Measurements from ENCODE around the gene PIGP. TPM values are rescaled to one million over a fixed set of nuclear protein-coding genes. Genes with fewer than 3 reads are reported as not detected.
"Not testable (repeated sequence)": the region's sequence is repeated elsewhere in the genome, so short reads cannot be mapped to it uniquely, and the experiment has no call there.

PIGP gene
- 28.2 TPM for polyA plus RNA-seq (2013)

DNA sequence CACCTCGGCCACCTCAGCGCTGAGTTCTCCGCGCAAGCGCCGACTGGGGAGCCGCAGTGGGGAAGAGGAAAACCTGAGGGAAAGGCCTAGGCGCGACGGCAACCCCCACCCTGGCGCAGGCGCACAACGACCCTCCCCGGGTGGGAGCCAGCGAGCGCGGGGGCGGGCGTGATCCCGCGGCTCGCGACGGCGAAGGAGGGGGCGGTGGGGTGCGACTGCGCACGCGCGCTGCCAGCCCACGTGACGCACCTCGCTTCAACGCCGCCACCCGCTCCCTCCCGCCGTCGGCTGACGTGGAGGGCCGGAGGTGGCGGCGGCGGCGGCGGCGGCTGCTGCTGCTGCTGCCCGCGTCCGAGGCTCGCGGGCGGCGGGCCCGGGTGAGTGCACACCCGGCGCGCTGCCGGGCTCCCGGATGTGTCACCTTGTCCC lies at the start of gene PIGP, which contains the start of gene TTC3:
Gene PIGP (minus strand): TSS at position 84 of the 429 bp plus-strand sequence. CDS start 556 bp downstream, outside the sequence.
Gene TTC3 (plus strand): TSS at position 267 of the 429 bp plus-strand sequence. CDS start 14,004 bp downstream, outside the sequence.
- H3K27me3 ChIP-seq (replicated peaks in 2 of 5; ENCODE audit: control insufficient read depth in 4 of 5, insufficient read depth in 5 of 5, low read length in 4 of 5) = no peaks in the 10 kb centered on the region
- DNase-seq = peak; percentile 95 to 98 (median 97)
- ChIA-PET POLR2A (interaction anchor here (1.8 kb wide), 1 partner anchor 28 kb away, joined by 6 read pairs; no protein-coding TSS in a partner anchor), CTCF (no interaction called here)
- H3K4me3 ChIP-seq (ENCODE audit: control insufficient read depth in 1 of 7, extremely low read depth in 1 of 7, insufficient read depth in 4 of 7, low read depth in 2 of 7, low read length in 6 of 7) = peak within 1 kb of the TSS; percentile 74 to 97 (median 91)
- H3K9me3 ChIP-seq (ENCODE audit: control extremely low read depth in 1 of 5, control insufficient read depth in 4 of 5, insufficient read depth in 2 of 5, low read depth in 1 of 5, low read length in 4 of 5) = peaks cover 0 to 2% (median 0%) of the 10 kb centered on the region in 5 experiments
- peaks cover 0 to 10% (median 5%) of the 10 kb centered on the region in 4 experiments for H3K36me3 ChIP-seq (ENCODE audit: control insufficient read depth in 4 of 4, insufficient read depth in 4 of 4, low read length in 3 of 4)
- peak within 1 kb of the TSS; percentile 86 to 96 for H3K27ac ChIP-seq (ENCODE audit: insufficient read depth in 1 of 2, low read depth in 1 of 2, low read length in 2 of 2, poor library complexity in 1 of 2, severe bottlenecking in 2 of 2)
- 0% methylated on average over 29 of the region's 61 CpGs for WGBS (ENCODE audit: insufficient coverage)
- H3K4me1 ChIP-seq (ENCODE audit: control extremely low read depth in 1 of 4, control insufficient read depth in 4 of 4, insufficient read depth in 4 of 4, low read length in 3 of 4) = peaks cover 8 to 36% (median 25%) of the 10 kb centered on the region in 4 experiments

DNA sequence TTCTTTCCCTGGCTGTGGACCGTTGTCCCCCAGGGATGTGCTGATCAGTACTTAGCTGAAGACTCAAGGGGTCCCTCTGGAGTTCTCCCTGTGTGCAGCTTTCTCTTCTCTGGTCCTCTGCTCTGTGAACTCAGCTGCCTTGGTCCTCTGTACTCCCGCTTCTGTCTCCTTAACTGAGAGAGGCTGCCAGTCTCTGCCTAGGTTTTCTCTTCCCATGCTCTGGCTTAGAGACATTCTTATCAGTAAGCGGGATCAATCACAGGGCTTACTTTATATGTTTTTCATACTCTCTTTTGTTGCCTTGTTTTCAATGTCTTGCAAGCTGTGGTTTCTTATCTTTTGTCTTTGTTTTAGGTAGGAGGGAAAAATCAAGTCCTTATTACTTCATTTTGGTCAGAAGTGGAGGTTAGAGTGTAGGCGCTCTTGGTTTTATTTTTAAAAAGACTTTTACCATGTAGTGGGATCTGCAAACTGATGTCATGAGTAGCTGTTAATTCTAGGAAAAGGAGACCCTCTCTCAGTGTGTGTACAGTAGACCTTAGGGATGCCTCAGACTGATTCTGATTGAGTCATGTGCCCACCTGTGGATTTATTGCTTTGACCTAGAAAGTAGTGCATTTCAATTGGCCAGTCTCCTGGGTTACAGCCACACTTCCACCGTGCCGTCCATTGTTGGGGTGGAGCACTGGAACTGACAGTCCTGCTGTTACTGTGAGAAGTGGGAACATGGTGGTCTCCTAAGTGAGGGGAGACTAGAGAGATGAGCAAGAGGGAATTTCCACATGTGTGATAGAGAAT lies 46.7 kb upstream of the PIGP start:
- WGBS (ENCODE audit: insufficient coverage) = 90% methylated on average over 5 of the region's 6 CpGs
- Histone ChIP-seq H3K9me3 (ENCODE audit: control extremely low read depth in 1 of 5, control insufficient read depth in 4 of 5, insufficient read depth in 2 of 5, low read depth in 1 of 5, low read length in 4 of 5) (no peaks in the 10 kb centered on the region), H3K4me1 (ENCODE audit: control extremely low read depth in 1 of 4, control insufficient read depth in 4 of 4, insufficient read depth in 4 of 4, low read length in 3 of 4) (no peaks in the 10 kb centered on the region), H3K27ac (ENCODE audit: insufficient read depth in 1 of 2, low read depth in 1 of 2, low read length in 2 of 2, poor library complexity in 1 of 2, severe bottlenecking in 2 of 2) (no peak overlapping the region), H3K36me3 (ENCODE audit: control insufficient read depth in 4 of 4, insufficient read depth in 4 of 4, low read length in 3 of 4) (peaks cover 11 to 22% (median 11%) of the 10 kb centered on the region in 4 experiments), H3K4me3 (ENCODE audit: control insufficient read depth in 1 of 7, extremely low read depth in 1 of 7, insufficient read depth in 4 of 7, low read depth in 2 of 7, low read length in 6 of 7) (no peak overlapping the region), H3K27me3 (replicated peaks in 2 of 5; ENCODE audit: control insufficient read depth in 4 of 5, insufficient read depth in 5 of 5, low read length in 4 of 5) (no peaks in the 10 kb centered on the region)
- POLR2A ChIA-PET = no interaction called here
- no peak for DNase-seq
- CTCF ChIA-PET = interaction anchor here (0.8 to 0.9 kb wide), 2 partner anchors 79 to 143 kb away, joined by 4 read pairs; no protein-coding TSS in a partner anchor

DNA sequence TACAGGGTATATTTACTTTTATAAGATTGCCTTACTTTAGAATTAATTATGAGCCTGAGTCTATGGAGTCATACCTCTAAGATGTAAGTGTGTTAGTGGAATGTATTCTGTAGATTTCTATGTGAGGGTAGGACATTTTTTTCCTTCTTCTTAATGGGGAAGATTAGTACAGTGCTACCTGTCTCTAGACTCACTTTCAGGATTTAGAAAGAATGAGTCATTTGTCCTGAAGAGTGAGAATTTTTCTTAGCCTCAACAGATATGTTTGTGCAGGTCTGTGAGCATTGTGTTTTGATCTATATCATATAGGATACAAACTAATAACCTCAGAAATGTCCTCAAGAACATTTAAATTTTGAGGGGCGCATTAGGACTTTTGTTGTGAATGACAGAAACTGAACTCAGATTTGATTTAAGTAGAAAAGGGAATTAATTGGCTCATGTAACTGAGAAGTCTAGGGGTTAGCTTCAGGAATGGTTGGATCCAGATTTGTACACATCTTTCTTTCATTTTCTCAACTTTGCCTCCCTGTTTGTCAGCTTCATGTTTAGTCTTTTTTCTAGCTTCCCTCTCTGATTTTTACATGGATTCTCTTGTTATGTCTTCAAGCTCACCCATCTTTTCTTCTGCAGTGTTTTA lies 45.4 kb upstream of the PIGP start:
- no peak for DNase-seq
- ChIA-PET POLR2A (no interaction called here), CTCF (interaction anchor here (0.9 kb wide), 1 partner anchor 156 kb away, joined by 3 read pairs; no protein-coding TSS in a partner anchor)

DNA sequence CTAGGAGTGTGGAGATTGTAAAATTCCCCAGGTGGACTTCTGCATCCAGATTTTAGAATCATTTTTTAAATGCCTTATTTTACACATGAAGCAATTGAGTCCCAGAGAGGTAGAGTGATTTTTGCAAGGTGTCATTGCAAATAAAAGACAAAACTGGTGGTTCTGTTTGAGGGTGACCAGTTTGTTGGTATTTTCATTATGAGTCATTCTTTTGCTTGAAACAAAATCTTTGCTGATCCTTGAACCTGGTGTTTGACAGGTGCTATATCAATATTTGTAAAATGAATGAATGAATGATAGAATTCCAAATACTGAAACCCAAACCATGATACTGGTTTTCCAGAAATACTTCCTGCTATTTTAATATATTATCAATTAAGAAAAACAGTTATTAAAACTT lies 44.3 kb upstream of the PIGP start:
- ChIA-PET POLR2A (no interaction called here), CTCF (no interaction called here)
- DNase-seq = no peak
- H3K9me3 ChIP-seq (ENCODE audit: control extremely low read depth in 1 of 5, control insufficient read depth in 4 of 5, insufficient read depth in 2 of 5, low read depth in 1 of 5, low read length in 4 of 5) = no peaks in the 10 kb centered on the region
- peaks cover 5 to 12% (median 9%) of the 10 kb centered on the region in 4 experiments for H3K36me3 ChIP-seq (ENCODE audit: control insufficient read depth in 4 of 4, insufficient read depth in 4 of 4, low read length in 3 of 4)
- no peak overlapping the region for H3K27ac ChIP-seq (ENCODE audit: insufficient read depth in 1 of 2, low read depth in 1 of 2, low read length in 2 of 2, poor library complexity in 1 of 2, severe bottlenecking in 2 of 2)
- H3K27me3 ChIP-seq (replicated peaks in 2 of 5; ENCODE audit: control insufficient read depth in 4 of 5, insufficient read depth in 5 of 5, low read length in 4 of 5) = no peaks in the 10 kb centered on the region
- H3K4me3 ChIP-seq (ENCODE audit: control insufficient read depth in 1 of 7, extremely low read depth in 1 of 7, insufficient read depth in 4 of 7, low read depth in 2 of 7, low read length in 6 of 7) = no peak overlapping the region
- no peaks in the 10 kb centered on the region for H3K4me1 ChIP-seq (ENCODE audit: control extremely low read depth in 1 of 4, control insufficient read depth in 4 of 4, insufficient read depth in 4 of 4, low read length in 3 of 4)

More for the DNA sequence above, 45.4 kb upstream of the PIGP start:
- no peaks in the 10 kb centered on the region for H3K27me3 ChIP-seq (replicated peaks in 2 of 5; ENCODE audit: control insufficient read depth in 4 of 5, insufficient read depth in 5 of 5, low read length in 4 of 5)
- peaks cover 10 to 20% (median 11%) of the 10 kb centered on the region in 4 experiments for H3K36me3 ChIP-seq (ENCODE audit: control insufficient read depth in 4 of 4, insufficient read depth in 4 of 4, low read length in 3 of 4)
- H3K4me3 ChIP-seq (ENCODE audit: control insufficient read depth in 1 of 7, extremely low read depth in 1 of 7, insufficient read depth in 4 of 7, low read depth in 2 of 7, low read length in 6 of 7) = no peak overlapping the region
- no peaks in the 10 kb centered on the region for H3K9me3 ChIP-seq (ENCODE audit: control extremely low read depth in 1 of 5, control insufficient read depth in 4 of 5, insufficient read depth in 2 of 5, low read depth in 1 of 5, low read length in 4 of 5)
- no peaks in the 10 kb centered on the region for H3K4me1 ChIP-seq (ENCODE audit: control extremely low read depth in 1 of 4, control insufficient read depth in 4 of 4, insufficient read depth in 4 of 4, low read length in 3 of 4)
- no peak overlapping the region for H3K27ac ChIP-seq (ENCODE audit: insufficient read depth in 1 of 2, low read depth in 1 of 2, low read length in 2 of 2, poor library complexity in 1 of 2, severe bottlenecking in 2 of 2)
- WGBS (ENCODE audit: insufficient coverage) = no CpG with 5 or more reads among the region's 1 CpG

DNA sequence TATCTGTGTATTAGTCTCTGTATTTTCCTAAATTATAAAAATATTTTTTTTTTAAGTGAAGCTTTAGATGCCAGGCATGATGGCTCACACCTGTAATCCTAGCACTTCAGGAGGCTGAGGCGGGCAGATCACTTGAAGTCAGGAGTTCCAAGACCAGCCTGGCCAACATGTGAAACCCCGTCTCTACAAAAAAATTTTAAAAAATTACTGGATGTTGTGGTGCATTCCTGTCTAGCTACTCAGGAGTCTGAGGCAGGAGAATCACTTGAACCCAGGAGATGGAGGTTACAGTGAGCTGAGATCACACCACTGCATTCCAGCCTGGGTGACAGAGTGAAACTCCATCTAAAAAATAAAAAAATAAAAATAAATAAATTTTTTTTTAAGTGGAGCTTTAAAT lies 43.6 kb upstream of the PIGP start:
- POLR2A ChIA-PET = not testable (repeated sequence)

DNA sequence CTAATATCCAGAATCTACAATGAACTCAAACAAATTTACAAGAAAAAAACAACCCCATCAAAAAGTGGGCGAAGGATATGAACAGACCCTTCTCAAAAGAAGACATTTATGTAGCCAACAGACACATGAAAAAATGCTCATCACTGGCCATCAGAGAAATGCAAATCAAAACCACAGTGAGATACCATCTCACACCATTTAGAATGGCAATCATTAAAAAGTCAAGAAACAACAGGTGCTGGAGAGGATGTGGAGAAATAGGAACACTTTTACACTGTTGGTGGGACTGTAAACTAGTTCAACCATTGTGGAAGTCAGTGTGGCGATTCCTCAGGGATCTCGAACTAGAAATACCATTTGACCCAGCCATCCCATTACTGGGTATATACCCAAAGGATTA lies 41.4 kb upstream of the PIGP start:
- CTCF ChIA-PET; POLR2A ChIA-PET; H3K27me3 ChIP-seq (replicated peaks in 2 of 5; ENCODE audit: control insufficient read depth in 4 of 5, insufficient read depth in 5 of 5, low read length in 4 of 5); H3K4me3 ChIP-seq (ENCODE audit: control insufficient read depth in 1 of 7, extremely low read depth in 1 of 7, insufficient read depth in 4 of 7, low read depth in 2 of 7, low read length in 6 of 7); DNase-seq; H3K36me3 ChIP-seq (ENCODE audit: control insufficient read depth in 4 of 4, insufficient read depth in 4 of 4, low read length in 3 of 4); H3K9me3 ChIP-seq (ENCODE audit: control extremely low read depth in 1 of 5, control insufficient read depth in 4 of 5, insufficient read depth in 2 of 5, low read depth in 1 of 5, low read length in 4 of 5); H3K27ac ChIP-seq (ENCODE audit: insufficient read depth in 1 of 2, low read depth in 1 of 2, low read length in 2 of 2, poor library complexity in 1 of 2, severe bottlenecking in 2 of 2); H3K4me1 ChIP-seq (ENCODE audit: control extremely low read depth in 1 of 4, control insufficient read depth in 4 of 4, insufficient read depth in 4 of 4, low read length in 3 of 4): not testable (repeated sequence)
- no CpG with 5 or more reads among the region's 3 CpGs for WGBS (ENCODE audit: insufficient coverage)

More for the DNA sequence above, 43.6 kb upstream of the PIGP start:
- DNase-seq; H3K27ac ChIP-seq (ENCODE audit: insufficient read depth in 1 of 2, low read depth in 1 of 2, low read length in 2 of 2, poor library complexity in 1 of 2, severe bottlenecking in 2 of 2); H3K4me3 ChIP-seq (ENCODE audit: control insufficient read depth in 1 of 7, extremely low read depth in 1 of 7, insufficient read depth in 4 of 7, low read depth in 2 of 7, low read length in 6 of 7); H3K9me3 ChIP-seq (ENCODE audit: control extremely low read depth in 1 of 5, control insufficient read depth in 4 of 5, insufficient read depth in 2 of 5, low read depth in 1 of 5, low read length in 4 of 5); H3K4me1 ChIP-seq (ENCODE audit: control extremely low read depth in 1 of 4, control insufficient read depth in 4 of 4, insufficient read depth in 4 of 4, low read length in 3 of 4); CTCF ChIA-PET; H3K27me3 ChIP-seq (replicated peaks in 2 of 5; ENCODE audit: control insufficient read depth in 4 of 5, insufficient read depth in 5 of 5, low read length in 4 of 5): not testable (repeated sequence)
- no CpG with 5 or more reads among the region's 2 CpGs for WGBS (ENCODE audit: insufficient coverage)
- H3K36me3 ChIP-seq (ENCODE audit: control insufficient read depth in 4 of 4, insufficient read depth in 4 of 4, low read length in 3 of 4) = peaks cover 5 to 12% (median 9%) of the 10 kb centered on the region in 4 experiments

DNA sequence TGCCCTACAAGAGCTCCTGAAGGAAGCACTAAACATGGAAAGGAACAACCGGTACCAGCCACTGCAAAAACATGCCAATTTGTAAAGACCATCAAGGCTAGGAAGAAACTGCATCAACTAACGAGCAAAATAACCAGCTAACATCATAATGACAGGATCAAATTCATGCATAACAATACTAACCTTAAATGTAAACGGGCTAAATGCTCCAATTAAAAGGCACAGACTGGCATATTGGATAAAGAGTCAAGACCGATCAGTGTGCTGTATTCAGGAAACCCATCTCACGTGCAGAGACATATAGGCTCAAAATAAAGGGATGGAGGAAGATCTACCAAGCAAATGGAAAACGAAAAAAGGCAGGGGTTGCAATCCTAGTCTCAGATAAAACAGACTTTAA lies 38.2 kb upstream of the PIGP start:
- POLR2A ChIA-PET; H3K27ac ChIP-seq (ENCODE audit: insufficient read depth in 1 of 2, low read depth in 1 of 2, low read length in 2 of 2, poor library complexity in 1 of 2, severe bottlenecking in 2 of 2); CTCF ChIA-PET; H3K27me3 ChIP-seq (replicated peaks in 2 of 5; ENCODE audit: control insufficient read depth in 4 of 5, insufficient read depth in 5 of 5, low read length in 4 of 5); H3K4me3 ChIP-seq (ENCODE audit: control insufficient read depth in 1 of 7, extremely low read depth in 1 of 7, insufficient read depth in 4 of 7, low read depth in 2 of 7, low read length in 6 of 7); DNase-seq; H3K4me1 ChIP-seq (ENCODE audit: control extremely low read depth in 1 of 4, control insufficient read depth in 4 of 4, insufficient read depth in 4 of 4, low read length in 3 of 4): not testable (repeated sequence)
- peaks cover 4 to 13% (median 8%) of the 10 kb centered on the region in 5 experiments for H3K9me3 ChIP-seq (ENCODE audit: control extremely low read depth in 1 of 5, control insufficient read depth in 4 of 5, insufficient read depth in 2 of 5, low read depth in 1 of 5, low read length in 4 of 5)
- WGBS (ENCODE audit: insufficient coverage) = 100% methylated on average over 1 of the region's 6 CpGs
- peaks cover 10 to 17% (median 13%) of the 10 kb centered on the region in 4 experiments for H3K36me3 ChIP-seq (ENCODE audit: control insufficient read depth in 4 of 4, insufficient read depth in 4 of 4, low read length in 3 of 4)
